ENCODE measurements around the gene TBC1D16. TPM values are rescaled to one million over a fixed set of nuclear protein-coding genes. Genes with fewer than 3 reads are reported as not detected.
A peak's percentile ranks its signal among the peaks of the same experiment; 100 is the strongest.

Gene TBC1D16
- total RNA-seq, 1 donor = 68.8 TPM

- H3K27ac ChIP-seq (ENCODE audit: low read depth, low read length) = peak overlapping the region; percentile 82
- no peaks in the 10 kb centered on the region for H3K36me3 ChIP-seq (ENCODE audit: insufficient read depth, low read length)
- H3K27me3 ChIP-seq (ENCODE audit: insufficient read depth, low read length) = no peaks in the 10 kb centered on the region
- H3K79me2 ChIP-seq (ENCODE audit: insufficient read depth, low read length) = no peaks in the 10 kb centered on the region
- H4K20me1 ChIP-seq (ENCODE audit: insufficient read depth, low read length) = no peaks in the 10 kb centered on the region
- peak overlapping the region; percentile 77 for H3K4me3 ChIP-seq (ENCODE audit: insufficient read depth, low read length)
- TF ChIP-seq, protein P1, sequence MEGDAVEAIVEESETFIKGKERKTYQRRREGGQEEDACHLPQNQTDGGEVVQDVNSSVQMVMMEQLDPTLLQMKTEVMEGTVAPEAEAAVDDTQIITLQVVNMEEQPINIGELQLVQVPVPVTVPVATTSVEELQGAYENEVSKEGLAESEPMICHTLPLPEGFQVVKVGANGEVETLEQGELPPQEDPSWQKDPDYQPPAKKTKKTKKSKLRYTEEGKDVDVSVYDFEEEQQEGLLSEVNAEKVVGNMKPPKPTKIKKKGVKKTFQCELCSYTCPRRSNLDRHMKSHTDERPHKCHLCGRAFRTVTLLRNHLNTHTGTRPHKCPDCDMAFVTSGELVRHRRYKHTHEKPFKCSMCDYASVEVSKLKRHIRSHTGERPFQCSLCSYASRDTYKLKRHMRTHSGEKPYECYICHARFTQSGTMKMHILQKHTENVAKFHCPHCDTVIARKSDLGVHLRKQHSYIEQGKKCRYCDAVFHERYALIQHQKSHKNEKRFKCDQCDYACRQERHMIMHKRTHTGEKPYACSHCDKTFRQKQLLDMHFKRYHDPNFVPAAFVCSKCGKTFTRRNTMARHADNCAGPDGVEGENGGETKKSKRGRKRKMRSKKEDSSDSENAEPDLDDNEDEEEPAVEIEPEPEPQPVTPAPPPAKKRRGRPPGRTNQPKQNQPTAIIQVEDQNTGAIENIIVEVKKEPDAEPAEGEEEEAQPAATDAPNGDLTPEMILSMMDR (IDR thresholded peaks at IDR 0.05; ENCODE audit: extremely low read depth, low read depth, low read length) = no peak
- peaks cover 15% of the 10 kb centered on the region for H3K4me1 ChIP-seq (ENCODE audit: insufficient read depth, low read length)
- no peaks in the 10 kb centered on the region for H3K9me3 ChIP-seq (ENCODE audit: low read depth, low read length)
- peak; percentile 92 for DNase-seq (ENCODE audit: insufficient read length, low spot score, missing footprints)
- H3K4me2 ChIP-seq (ENCODE audit: insufficient read depth, low read length) = peak overlapping the region; percentile 99
- H2AFZ ChIP-seq (ENCODE audit: low read length) = peak overlapping the region; percentile 99
Observed at GRCh38 chr17:80071116-80071841, 35.6 kb upstream of the TBC1D16 start.

DNA sequence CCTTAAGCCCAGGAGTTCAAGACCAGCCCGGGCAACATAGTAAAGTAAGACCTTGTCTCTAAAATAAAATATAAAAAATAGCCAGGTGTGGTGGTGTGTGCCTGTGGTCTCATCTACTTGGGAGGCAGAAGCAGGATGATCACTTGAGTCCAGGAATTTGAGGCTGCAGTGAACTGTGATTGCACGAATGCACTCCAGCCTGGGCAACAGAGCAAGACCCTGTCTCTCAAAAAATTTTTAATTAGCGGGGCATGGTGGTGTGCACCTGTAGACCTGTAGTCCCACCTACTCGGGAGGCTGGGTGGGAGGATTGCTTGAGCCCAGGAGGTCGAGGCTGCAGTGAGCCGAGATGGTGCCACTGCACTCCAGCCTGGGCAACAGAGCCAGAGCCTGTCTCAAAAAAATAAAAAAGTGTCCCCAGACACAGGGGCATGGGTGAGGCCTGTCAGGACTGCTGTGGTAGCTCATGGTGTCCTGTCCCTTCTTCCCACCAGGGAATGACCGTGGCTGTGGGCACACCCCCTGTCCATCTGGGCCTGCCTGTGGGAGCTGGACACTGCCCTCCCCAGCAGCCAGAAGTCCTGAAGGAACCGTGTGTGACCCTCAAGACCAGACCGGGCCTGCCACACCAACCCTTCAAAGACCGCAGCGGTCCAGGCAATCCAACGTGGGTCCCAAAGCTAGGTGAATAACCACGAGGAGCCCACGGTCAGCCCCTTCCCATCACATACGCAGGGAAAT is 34.9 kb upstream of the TBC1D16 start:
- Histone ChIP-seq H3K27ac (ENCODE audit: low read depth, low read length) (peak overlapping the region; percentile 82), H3K79me2 (ENCODE audit: insufficient read depth, low read length) (no peaks in the 10 kb centered on the region), H2AFZ (ENCODE audit: low read length) (peak overlapping the region; percentile 99), H3K4me2 (ENCODE audit: insufficient read depth, low read length) (peak overlapping the region; percentile 99), H3K4me3 (ENCODE audit: insufficient read depth, low read length) (peak overlapping the region; percentile 77), H3K4me1 (ENCODE audit: insufficient read depth, low read length) (peaks cover 15% of the 10 kb centered on the region), H3K36me3 (ENCODE audit: insufficient read depth, low read length) (no peaks in the 10 kb centered on the region), H4K20me1 (ENCODE audit: insufficient read depth, low read length) (no peaks in the 10 kb centered on the region), H3K27me3 (ENCODE audit: insufficient read depth, low read length) (no peaks in the 10 kb centered on the region), H3K9me3 (ENCODE audit: low read depth, low read length) (no peaks in the 10 kb centered on the region)
- peak; percentile 88 for DNase-seq (ENCODE audit: insufficient read length, low spot score, missing footprints)
- TF ChIP-seq, protein P1 (IDR thresholded peaks at IDR 0.05; ENCODE audit: extremely low read depth, low read depth, low read length) = no peak

- Histone ChIP-seq H3K79me2 (ENCODE audit: insufficient read depth, low read length) (no peaks in the 10 kb centered on the region), H3K27me3 (ENCODE audit: insufficient read depth, low read length) (no peaks in the 10 kb centered on the region), H3K36me3 (ENCODE audit: insufficient read depth, low read length) (no peaks in the 10 kb centered on the region), H3K4me2 (ENCODE audit: insufficient read depth, low read length) (peak overlapping the region; percentile 39), H3K9me3 (ENCODE audit: low read depth, low read length) (no peaks in the 10 kb centered on the region), H3K27ac (ENCODE audit: low read depth, low read length) (peak overlapping the region; percentile 8), H3K4me1 (ENCODE audit: insufficient read depth, low read length) (peaks cover 15% of the 10 kb centered on the region), H2AFZ (ENCODE audit: low read length) (no peak overlapping the region), H4K20me1 (ENCODE audit: insufficient read depth, low read length) (no peaks in the 10 kb centered on the region), H3K4me3 (ENCODE audit: insufficient read depth, low read length) (no peak overlapping the region)
- TF ChIP-seq, protein P1 (IDR thresholded peaks at IDR 0.05; ENCODE audit: extremely low read depth, low read depth, low read length) = no peak
- DNase-seq (ENCODE audit: insufficient read length, low spot score, missing footprints) = peak; percentile 83
Observed at GRCh38 chr17:80068301-80069222, 32.9 kb upstream of the TBC1D16 start.
